HepG2 (cell line): ENCODE measurements around the gene MPO. TPM values are rescaled to one million over a fixed set of nuclear protein-coding genes. Genes with fewer than 3 reads are reported as not detected.

ENCODE experiments used
- ATAC-seq: fragments of 200-7000 bp; cut with Tn5 transposase; 3 replicates; pipeline ENCODE4 v1.9.1; 2020; ENCODE audit warnings: mild to moderate bottlenecking, moderate library complexity
- BruUV-seq: library from RNA; stranded (reverse); fragments of 400-500 nt; replicated peaks from 2 replicates; lab custom pipeline; 2021; lab: Mats Ljungman, UMichigan
- CTCF ChIA-PET: fragments of 300-600 bp; formaldehyde crosslinking; extraction: SDS; loops from one replicate; lab custom pipeline; 2021; ENCODE audit warnings: low total read pairs, inconsistent platforms, low intra/inter-chr PET ratio; lab: Yijun Ruan, JAX
- POLR2A ChIA-PET: fragments of 350-600 bp; sonication (Branson Sonifier 250); formaldehyde crosslinking; loops from one replicate; lab custom pipeline; 2020; ENCODE audit warnings: antibody characterized with exemption, inconsistent platforms; lab: Yijun Ruan, JAX
- DNase-seq: peaks from one replicate; pipeline ENCODE4 v3.0.0-alpha.2; 2015; ENCODE audit warnings: low spot score
- FAIRE-seq: peaks from 3 replicates; lab custom pipeline; 2011; peaks lifted over from hg19 to GRCh38; lab: Jason Lieb, UNC
- H2AFZ ChIP-seq: one replicate; pipeline ENCODE4 v1.6.1; 2011; ENCODE audit warnings: low read length, inconsistent platforms
- H3K27ac ChIP-seq: fragments of 300-600 bp; 3 replicates; pipeline ENCODE4 v1.8.0; 2011; ENCODE audit warnings: mixed run types, mild to moderate bottlenecking, mixed read lengths, low read length, inconsistent platforms; ENCODE audit not compliant: insufficient read depth; ENCODE audit errors: extremely low read length
- H3K27me3 ChIP-seq, 2 experiments: fragments of 200-600 bp in 1 of 2; 2 replicates in 1 of 2; 3 replicates in 1 of 2; pipeline versions ENCODE4 v1.6.0 to v1.8.0; 2011; ENCODE audit warnings: low read length in 2 of 2, mild to moderate bottlenecking in 2 of 2, moderate library complexity in 2 of 2, inconsistent platforms in 1 of 2; ENCODE audit not compliant: insufficient read depth in 2 of 2, control insufficient read depth in 1 of 2
- H3K36me3 ChIP-seq, 2 experiments: fragments of 200-600 bp in 1 of 2; replicated peaks in 1 of 2; 2 replicates in 1 of 2; 3 replicates in 1 of 2; pipeline versions ENCODE4 v1.5.1 to v1.8.0; 2011; ENCODE audit warnings: low read length in 2 of 2, inconsistent platforms in 1 of 2; ENCODE audit not compliant: insufficient read depth in 2 of 2, control insufficient read depth in 1 of 2
- H3K4me1 ChIP-seq: 2 replicates; pipeline ENCODE4 v1.5.1; 2012; ENCODE audit warnings: low read length, inconsistent platforms; ENCODE audit not compliant: insufficient read depth
- H3K4me2 ChIP-seq: 2 replicates; pipeline ENCODE4 v1.6.0; 2011; ENCODE audit warnings: low read depth, low read length, inconsistent platforms
- H3K4me3 ChIP-seq, 3 experiments: fragments of 200-600 bp in 1 of 3; sonication (generic), shearing (Covaris generic) in 1 of 3; replicated peaks in 1 of 3; 2 replicates each; pipeline ENCODE4 v1.5.1; 2011 to 2016; ENCODE audit warnings: low read length in 3 of 3, inconsistent platforms in 2 of 3, low read depth in 2 of 3, mild to moderate bottlenecking in 2 of 3, control low read depth in 1 of 3, mixed read lengths in 1 of 3; ENCODE audit not compliant: insufficient read depth in 1 of 3
- H3K79me2 ChIP-seq: one replicate; pipeline ENCODE4 v1.6.1; 2011; ENCODE audit warnings: low read length, inconsistent platforms; ENCODE audit not compliant: insufficient read depth
- H3K9ac ChIP-seq: 2 replicates; pipeline ENCODE4 v1.6.0; 2011; ENCODE audit warnings: mild to moderate bottlenecking, low read depth, low read length, inconsistent platforms; ENCODE audit not compliant: insufficient read depth
- H3K9me3 ChIP-seq: 2 replicates; pipeline ENCODE4 v1.5.1; 2012; ENCODE audit warnings: mild to moderate bottlenecking, low read length
- H4K20me1 ChIP-seq: 2 replicates; pipeline ENCODE4 v1.6.0; 2011; ENCODE audit warnings: inconsistent platforms, mild to moderate bottlenecking, low read length, moderate library complexity; ENCODE audit not compliant: insufficient read depth
- AKNA ChIP-seq: sonication (generic); formaldehyde crosslinking; IDR thresholded peaks from 2 replicates; pipeline ENCODE4 v1.4.0; 2020; ENCODE audit warnings: missing genetic modification reagents, borderline replicate concordance
- BCL3 ChIP-seq: sonication (generic); formaldehyde crosslinking; IDR thresholded peaks from 2 replicates; pipeline ENCODE4 v1.5.1; 2020; ENCODE audit warnings: mild to moderate bottlenecking, missing genetic modification reagents, moderate library complexity
- CAMTA2 ChIP-seq: sonication (generic); formaldehyde crosslinking; IDR thresholded peaks from 2 replicates; pipeline ENCODE4 v1.4.0; 2020; ENCODE audit warnings: mild to moderate bottlenecking, missing genetic modification reagents, borderline replicate concordance
- FOXC1 ChIP-seq: sonication (generic); formaldehyde crosslinking; IDR thresholded peaks from 2 replicates; pipeline ENCODE4 v1.8.0; 2022; ENCODE audit warnings: mild to moderate bottlenecking, missing genetic modification reagents, borderline replicate concordance
- IRX3 ChIP-seq: sonication (generic); formaldehyde crosslinking; IDR thresholded peaks from 2 replicates; pipeline ENCODE4 v1.8.1; 2023; ENCODE audit warnings: mild to moderate bottlenecking, low read depth, missing genetic modification reagents, borderline replicate concordance
- KLF15 ChIP-seq: sonication (generic); formaldehyde crosslinking; IDR thresholded peaks from 2 replicates; pipeline ENCODE4 v1.8.1; 2023; ENCODE audit warnings: borderline replicate concordance, mild to moderate bottlenecking, inconsistent platforms, missing genetic modification reagents, mixed read lengths
- PATZ1 ChIP-seq: sonication (generic); formaldehyde crosslinking; IDR thresholded peaks from 2 replicates; pipeline ENCODE4 v1.4.0; 2020; ENCODE audit warnings: missing genetic modification reagents
- SNAI1 ChIP-seq: sonication (generic); formaldehyde crosslinking; IDR thresholded peaks from 2 replicates; pipeline ENCODE4 v1.5.0; 2020; ENCODE audit warnings: mild to moderate bottlenecking, missing genetic modification reagents, borderline replicate concordance
- THRA ChIP-seq: sonication (generic); formaldehyde crosslinking; IDR thresholded peaks from 2 replicates; pipeline ENCODE4 v1.4.0; 2020; ENCODE audit warnings: missing genetic modification reagents, borderline replicate concordance
- ZFP82 ChIP-seq: sonication (generic); formaldehyde crosslinking; IDR thresholded peaks from 2 replicates; pipeline ENCODE4 v1.5.1; 2020; ENCODE audit warnings: mild to moderate bottlenecking, missing genetic modification reagents, borderline replicate concordance
- ZNF530 ChIP-seq: sonication (generic); formaldehyde crosslinking; IDR thresholded peaks from 2 replicates; pipeline ENCODE4 v1.5.0; 2020; ENCODE audit warnings: low read depth, mild to moderate bottlenecking, missing genetic modification reagents
- ZNF670 ChIP-seq: sonication (generic); formaldehyde crosslinking; IDR thresholded peaks from 2 replicates; pipeline ENCODE4 v1.8.0; 2022; ENCODE audit warnings: mild to moderate bottlenecking, missing genetic modification reagents, borderline replicate concordance
- WGBS: methylation state at CpG from one replicate; pipeline ENCODE4 v1.1.6; 2017; ENCODE audit warnings: low lambda C conversion rate; 5-methylcytosine and 5-hydroxymethylcytosine counted together
- in situ Hi-C: cut with HindIII; loops from 2 replicates; pipeline ENCODE4 v1.10.0; 2017; ENCODE audit warnings: low pct_unique_long_range_greater_than_20kb; ENCODE audit not compliant: extremely low pct_ligation_motif_present
- intact Hi-C: fragments of 100-400 bp; cut with micrococcal nuclease; formaldehyde crosslinking; loops from one replicate; pipeline ENCODE4 v1.10.0; 2022; ENCODE audit not compliant: unreplicated experiment
- polyA plus RNA-seq, 8 experiments: library from polyadenylated mRNA; depleted of rRNA in 3 of 8; stranded (reverse) in 7 of 8; unstranded in 1 of 8; fragments of >200 nt; fragmentation: Illumina TruSeq in 4 of 8; extraction: Trizol in 4 of 8; gene quantifications; 2 replicates each; pipeline versions ENCODE4 v1.2.1 to v1.2.3, GENCODE V29; 2011 to 2016; ENCODE audit warnings: low read depth in 4 of 8, missing spikeins in 1 of 8, mixed read lengths in 1 of 8; ENCODE audit not compliant: insufficient read depth in 1 of 8
- total RNA-seq, 5 experiments: library from RNA; depleted of rRNA; stranded (reverse); fragments of >200 nt; fragmentation: Illumina TruSeq; extraction: Trizol; gene quantifications; 2 replicates each; pipeline ENCODE4 v1.2.3, GENCODE V29; 2016; ENCODE audit warnings: low read depth in 1 of 5

The MPO gene
- total and polyA plus RNA-seq, 2 of the 13 experiments (the other 11 are each of a cell fraction or from before 2014, with no cell fraction given) = not detected

- TF ChIP-seq AKNA (CRISPR knock-in tag) (no peak), PATZ1 (CRISPR knock-in tag) (no peak), IRX3 (no peak)
- TF ChIP-seq, all 625 proteins: peak for 0
Observed at GRCh38 chr17:58315750-58316149, 35.0 kb upstream of the MPO start (continued).

GRCh38 chr17:58315281-58315711 is 34.6 kb upstream of the MPO start:
- DNase-seq (no peak), FAIRE-seq (no peak), ATAC-seq (no peak)
- H3K4me1 ChIP-seq = peaks cover 11% of the 10 kb centered on the region; the same call in 1 of the 2 replicates
- no TSS peak for BruUV-seq
- 39% methylated on average over 6 of the region's 6 CpGs for WGBS
- intact Hi-C loops (no loop called here), in situ Hi-C loops (no loop called here)
- ChIA-PET POLR2A (interaction anchor here (1.4 kb wide), 1 partner anchor 102 kb away, joined by 3 read pairs; the partner anchor contains the start of gene RNF43), CTCF (interaction anchor here (5.0 kb wide), 1 partner anchor 132 kb away, joined by 121 read pairs; no protein-coding TSS in a partner anchor)
- no peaks in the 10 kb centered on the region for H4K20me1 ChIP-seq
- H3K4me3 ChIP-seq = no peak overlapping the region
- H3K9ac ChIP-seq = no peak overlapping the region
- H3K27me3 ChIP-seq = peaks cover 12 to 70% of the 10 kb centered on the region in 2 experiments
- H3K9me3 ChIP-seq = no peaks in the 10 kb centered on the region
- no peak overlapping the region for H2AFZ ChIP-seq
- H3K4me2 ChIP-seq = no peak overlapping the region
- no peaks in the 10 kb centered on the region for H3K36me3 ChIP-seq
- no peak overlapping the region for H3K27ac ChIP-seq
- H3K79me2 ChIP-seq = no peaks in the 10 kb centered on the region
- no peak for TF ChIP-seq CAMTA2
- TF ChIP-seq FOXC1 (CRISPR knock-in tag) = no peak
- TF ChIP-seq ZFP82 (CRISPR knock-in tag) = no peak
- no peak for TF ChIP-seq KLF15 (CRISPR knock-in tag)
- TF ChIP-seq ZNF530 = no peak
- TF ChIP-seq THRA = no peak
- no peak for TF ChIP-seq BCL3 (CRISPR knock-in tag)
- TF ChIP-seq ZNF670 (CRISPR knock-in tag) = no peak
- TF ChIP-seq SNAI1 (CRISPR knock-in tag) = no peak
